HG03108 (cell line): Measurements from ENCODE around the gene STAU1.
"Not testable (repeated sequence)": the region's sequence is repeated elsewhere in the genome, so short reads cannot be mapped to it uniquely, and the experiment has no call there.

Experiments used
- ATAC-seq: cut with Tn5 transposase; IDR thresholded peaks from one replicate; pipeline ENCODE4 v1.9.1; 2021; ENCODE audit warnings: moderate library complexity; ENCODE audit not compliant: unreplicated experiment

STAU1 gene

DNA sequence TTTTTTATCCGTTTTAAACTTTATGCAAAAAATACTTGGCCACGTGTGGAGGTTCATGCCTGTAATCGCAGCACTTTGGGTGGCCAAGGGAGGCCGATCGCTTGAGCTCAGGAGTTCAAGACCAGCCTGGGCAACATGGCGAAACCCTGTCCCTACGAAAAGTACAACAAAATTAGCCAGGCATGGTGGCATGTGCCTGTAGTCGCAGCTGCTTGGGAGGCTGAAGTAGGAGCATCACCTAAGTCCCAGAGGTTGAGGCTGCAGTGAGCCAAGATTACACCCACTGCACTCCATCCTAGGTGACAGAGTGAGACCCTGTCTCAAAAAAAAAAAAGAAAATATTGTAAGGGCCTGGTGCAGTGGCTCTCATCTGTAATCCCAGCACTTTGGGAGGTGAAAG is 97.0 kb downstream of the STAU1 start:
- ATAC-seq, result no peak

DNA sequence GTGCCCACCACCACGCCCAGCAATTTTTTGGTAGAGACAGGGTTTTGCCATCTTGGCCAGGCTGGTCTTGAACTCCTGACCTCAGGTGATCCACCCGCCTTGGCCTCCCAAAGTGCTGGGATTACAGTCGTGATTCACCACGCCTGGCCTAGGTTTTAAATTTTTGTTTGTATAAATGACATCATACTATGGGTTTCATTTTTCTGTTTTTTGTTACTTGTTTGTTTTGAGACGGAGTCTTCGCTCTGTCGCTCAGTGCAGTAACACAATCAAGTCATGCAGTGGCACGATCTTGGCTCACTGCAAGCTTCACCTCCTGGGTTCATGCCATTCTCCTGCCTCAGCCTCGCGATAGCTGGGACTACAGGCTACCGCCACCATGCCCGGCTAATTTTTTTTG is 105.8 kb downstream of the STAU1 start:
- ATAC-seq, result not testable (repeated sequence)

DNA sequence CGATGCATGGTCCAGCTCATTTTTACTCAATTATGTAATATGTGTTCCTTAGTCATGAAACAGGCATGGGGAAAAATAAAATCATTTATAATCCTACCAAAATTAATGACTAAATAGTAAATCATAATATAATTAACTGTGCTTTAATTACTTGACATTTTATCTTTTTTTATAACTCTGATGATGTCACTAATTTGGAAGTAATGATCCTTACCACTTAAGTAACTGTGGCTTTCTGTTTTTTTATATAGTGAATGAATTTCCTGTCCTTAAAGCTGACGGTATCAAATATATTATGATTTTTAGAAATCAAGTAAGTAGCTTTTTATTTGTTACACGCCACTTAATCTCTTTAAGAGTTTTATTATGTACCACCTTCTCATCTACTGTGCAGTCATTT is 109.8 kb downstream of the STAU1 start:
- no peak for ATAC-seq

DNA sequence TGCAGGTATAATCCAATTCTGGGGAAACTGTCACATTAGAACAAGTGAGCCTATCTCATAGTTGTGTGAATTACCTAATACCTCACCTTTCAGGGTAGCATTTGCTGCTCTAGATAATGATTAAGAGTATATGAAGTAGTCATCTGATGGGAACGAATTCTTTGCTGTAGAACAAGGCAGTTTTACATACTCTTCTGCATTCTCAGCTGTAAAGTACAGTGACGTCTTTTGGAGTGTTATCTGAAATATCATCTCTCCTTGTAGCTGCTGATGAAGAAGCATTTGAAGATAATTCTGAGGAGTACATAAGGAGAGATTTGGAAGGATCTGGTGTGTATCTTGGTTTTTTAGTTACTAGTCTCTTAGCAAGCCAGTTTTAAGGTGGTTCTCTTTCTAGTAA is 113.6 kb downstream of the STAU1 start:
- ATAC-seq, result no peak
